Hepatocyte (in vitro differentiated cells): ENCODE data around the gene CFLAR. TPM values are rescaled to one million over a fixed set of nuclear protein-coding genes. Genes with fewer than 3 reads are reported as not detected.
A peak's percentile ranks its signal among the peaks of the same experiment; 100 is the strongest.
"Not testable (repeated sequence)": the region's sequence is repeated elsewhere in the genome, so short reads cannot be mapped to it uniquely, and the experiment has no call there.

Experiments used
- DNase-seq: peaks from one replicate; pipeline ENCODE4 v3.0.0-alpha.2; 2016; ENCODE audit warnings: low spot score
- H2AFZ ChIP-seq: fragments of 200-600 bp; sonication (generic); 2 replicates; pipeline ENCODE4 v1.6.0; 2016; ENCODE audit warnings: antibody characterized with exemption, mild to moderate bottlenecking
- H3K27ac ChIP-seq: fragments of 200-600 bp; sonication (generic); 2 replicates; pipeline ENCODE4 v1.5.1; 2016; ENCODE audit warnings: mild to moderate bottlenecking
- H3K27me3 ChIP-seq: fragments of 200-600 bp; sonication (generic); 2 replicates; pipeline ENCODE4 v1.6.1; 2016
- H3K36me3 ChIP-seq: fragments of 200-600 bp; sonication (generic); replicated peaks from 2 replicates; pipeline ENCODE4 v1.5.1; 2016; ENCODE audit warnings: low read depth; ENCODE audit not compliant: insufficient read depth
- H3K4me1 ChIP-seq: fragments of 200-600 bp; sonication (generic); 2 replicates; pipeline ENCODE4 v1.5.1; 2016; ENCODE audit warnings: mild to moderate bottlenecking, moderate library complexity; ENCODE audit not compliant: insufficient read depth
- H3K4me2 ChIP-seq: fragments of 200-600 bp; sonication (generic); 2 replicates; pipeline ENCODE4 v1.6.0; 2016
- H3K4me3 ChIP-seq: fragments of 200-600 bp; sonication (generic); 2 replicates; pipeline ENCODE4 v1.5.1; 2016; ENCODE audit warnings: mild to moderate bottlenecking
- H3K79me2 ChIP-seq: fragments of 200-600 bp; sonication (generic); 2 replicates; pipeline ENCODE4 v1.6.0; 2017; ENCODE audit warnings: mild to moderate bottlenecking
- H3K9me2 ChIP-seq: fragments of 200-600 bp; sonication (generic); replicated peaks from 2 replicates; pipeline ENCODE4 v1.6.0; 2017; ENCODE audit warnings: mild to moderate bottlenecking; ENCODE audit not compliant: insufficient read depth
- H3K9me3 ChIP-seq: fragments of 200-600 bp; sonication (generic); 2 replicates; pipeline ENCODE4 v1.5.1; 2016; ENCODE audit warnings: low read depth, mild to moderate bottlenecking
- H4K20me1 ChIP-seq: fragments of 200-600 bp; sonication (generic); 2 replicates; pipeline ENCODE4 v1.6.0; 2016; ENCODE audit warnings: mild to moderate bottlenecking; ENCODE audit not compliant: insufficient read depth, poor library complexity, severe bottlenecking
- CTCF ChIP-seq: fragments of 200-600 bp; sonication (generic); IDR thresholded peaks from 2 replicates; pipeline ENCODE4 v1.5.1; 2016; ENCODE audit warnings: antibody characterized with exemption, mild to moderate bottlenecking; ENCODE audit not compliant: poor library complexity
- EZH2 ChIP-seq: fragments of 200-600 bp; sonication (generic); IDR thresholded peaks from 2 replicates; pipeline ENCODE4 v1.6.1; 2016; ENCODE audit warnings: antibody characterized with exemption, mild to moderate bottlenecking, borderline replicate concordance
- EZH2phosphoT487 ChIP-seq: fragments of 200-600 bp; sonication (generic); IDR thresholded peaks from one replicate; pipeline ENCODE4 v1.6.1; 2018; ENCODE audit warnings: antibody characterized with exemption, mild to moderate bottlenecking, low read depth, moderate library complexity; ENCODE audit not compliant: unreplicated experiment, severe bottlenecking
- WGBS: methylation state at CpG from one replicate; pipeline ENCODE4 v1.1.6; 2016; ENCODE audit warnings: low lambda C conversion rate; ENCODE audit errors: missing lambda C conversion rate; 5-methylcytosine and 5-hydroxymethylcytosine counted together
- polyA plus RNA-seq: library from polyadenylated mRNA; unstranded; fragments of >200 nt; fragmentation: Nextera tagmentation; extraction: Ambion mirVana; gene quantifications from 2 replicates; pipeline ENCODE4 v1.2.1, GENCODE V29; 2016
- total RNA-seq: library from RNA; depleted of rRNA; stranded (reverse); fragments of >200 nt; gene quantifications from 2 replicates; pipeline ENCODE4 v1.2.3, GENCODE V29; 2014

Gene CFLAR
- total and polyA plus RNA-seq, 2 experiments from 2014 or later = 46.0 to 65.9 TPM

GRCh38 chr2:201116959-201117734 lies 1.2 kb downstream of the CFLAR start:
- H3K4me3 ChIP-seq = peak overlapping the region; percentile 40
- DNase-seq = peak; percentile 76
- peak overlapping the region; percentile 89 for H3K4me2 ChIP-seq
- peaks cover 51% of the 10 kb centered on the region for H3K79me2 ChIP-seq
- TF ChIP-seq CTCF = peak; percentile 11
- TF ChIP-seq EZH2phosphoT487 = no peak
- no peaks in the 10 kb centered on the region for H3K9me3 ChIP-seq
- H3K4me1 ChIP-seq = peaks cover 10% of the 10 kb centered on the region
- WGBS = 36% methylated on average over 22 of the region's 22 CpGs
- no peaks in the 10 kb centered on the region for H3K36me3 ChIP-seq
- H4K20me1 ChIP-seq = peaks cover 6% of the 10 kb centered on the region
- H3K9me2 ChIP-seq = no peaks in the 10 kb centered on the region
- H3K27me3 ChIP-seq = no peaks in the 10 kb centered on the region
- peak overlapping the region; percentile 62 for H2AFZ ChIP-seq
- peak overlapping the region; percentile 98 for H3K27ac ChIP-seq

- Histone ChIP-seq H3K4me2 (peak overlapping the region; percentile 89), H3K27ac (peak overlapping the region; percentile 98), H3K79me2 (peaks cover 57% of the 10 kb centered on the region), H3K4me1 (peaks cover 10% of the 10 kb centered on the region), H3K4me3 (peak overlapping the region; percentile 40)
- H2AFZ ChIP-seq, DNase-seq, H3K9me3 ChIP-seq, H3K9me2 ChIP-seq, H3K36me3 ChIP-seq, H4K20me1 ChIP-seq, H3K27me3 ChIP-seq: not testable (repeated sequence)
- WGBS = 77% methylated on average over 13 of the region's 13 CpGs
Observed at GRCh38 chr2:201117735-201118094, 1.8 kb downstream of the CFLAR start.

GRCh38 chr2:201118121-201118960 lies 2.4 kb downstream of the CFLAR start:
- H3K9me2 ChIP-seq = no peaks in the 10 kb centered on the region
- peak overlapping the region; percentile 98 for H3K27ac ChIP-seq
- no peaks in the 10 kb centered on the region for H3K27me3 ChIP-seq
- peak; percentile 89 for DNase-seq
- H3K9me3 ChIP-seq = no peaks in the 10 kb centered on the region
- TF ChIP-seq CTCF (peak; percentile 45), EZH2 (no peak), EZH2phosphoT487 (no peak)
- no peaks in the 10 kb centered on the region for H3K36me3 ChIP-seq
- H4K20me1 ChIP-seq = peaks cover 6% of the 10 kb centered on the region
- WGBS = 4% methylated on average over 48 of the region's 48 CpGs
- peaks cover 10% of the 10 kb centered on the region for H3K4me1 ChIP-seq
- peak overlapping the region; percentile 40 for H3K4me3 ChIP-seq
- peak overlapping the region; percentile 89 for H3K4me2 ChIP-seq
- peaks cover 63% of the 10 kb centered on the region for H3K79me2 ChIP-seq
- peak overlapping the region; percentile 38 for H2AFZ ChIP-seq
